HepG2 (cell line): ENCODE measurements around the gene KCNIP4.

Source experiments
- FOXK2 ChIP-seq: fragments of 450-650 bp; IDR thresholded peaks from 2 replicates; pipeline ENCODE4 v1.6.1; 2016
- NFE2L2 ChIP-seq: fragments of 150-350 bp; IDR thresholded peaks from 2 replicates; pipeline ENCODE4 v1.6.1; 2014; ENCODE audit warnings: low read length
- RAD21 ChIP-seq: fragments of 450-650 bp; formaldehyde crosslinking; IDR thresholded peaks from 2 replicates; pipeline ENCODE4 v1.5.0; 2020; ENCODE audit warnings: mild to moderate bottlenecking
- REST ChIP-seq, 2 experiments: IDR thresholded peaks; 2 replicates each; pipeline ENCODE4 v1.6.1; 2011 to 2012; ENCODE audit warnings: low read length in 2 of 2, borderline replicate concordance in 1 of 2, low read depth in 1 of 2, mild to moderate bottlenecking in 1 of 2, moderate library complexity in 1 of 2
- RXRA ChIP-seq: sonication (generic); formaldehyde crosslinking; IDR thresholded peaks from 2 replicates; pipeline ENCODE4 v1.5.1; 2020; ENCODE audit warnings: missing genetic modification reagents
- TAF1 ChIP-seq: sonication (generic); formaldehyde crosslinking; IDR thresholded peaks from 2 replicates; pipeline ENCODE4 v1.4.0; 2020; ENCODE audit warnings: missing genetic modification reagents
- ZBTB34 ChIP-seq: sonication (generic); formaldehyde crosslinking; IDR thresholded peaks from 2 replicates; pipeline ENCODE4 v1.8.0; 2022; ENCODE audit warnings: mild to moderate bottlenecking, missing genetic modification reagents
- ZNF138 ChIP-seq: sonication (generic); formaldehyde crosslinking; IDR thresholded peaks from 2 replicates; pipeline ENCODE4 v1.5.0; 2020; ENCODE audit warnings: mild to moderate bottlenecking, low read depth, missing genetic modification reagents
- ZNF224 ChIP-seq: sonication (generic); formaldehyde crosslinking; IDR thresholded peaks from 2 replicates; pipeline ENCODE4 v1.5.0; 2020; ENCODE audit warnings: mild to moderate bottlenecking, missing genetic modification reagents
- ZNF446 ChIP-seq: sonication (generic); formaldehyde crosslinking; IDR thresholded peaks from 2 replicates; pipeline ENCODE4 v1.5.0; 2020; ENCODE audit warnings: mild to moderate bottlenecking, missing genetic modification reagents
- ZNF646 ChIP-seq: sonication (generic); formaldehyde crosslinking; IDR thresholded peaks from 2 replicates; pipeline ENCODE4 v1.9.0; 2021; ENCODE audit warnings: mild to moderate bottlenecking, missing genetic modification reagents

- TF ChIP-seq ZBTB34 (CRISPR knock-in tag) (no peak), RAD21 (CRISPR knock-in tag) (no peak), NFE2L2 (no peak), RXRA (CRISPR knock-in tag) (no peak), ZNF646 (CRISPR knock-in tag) (no peak), ZNF446 (CRISPR knock-in tag) (no peak), ZNF138 (CRISPR knock-in tag) (no peak), TAF1 (CRISPR knock-in tag) (no peak), REST (IDR thresholded peaks at IDR 0.05; ENCODE audit: borderline replicate concordance in 1 of 2, low read depth in 1 of 2, low read length in 2 of 2) (no peak), FOXK2 (no peak), ZNF224 (no peak)
Measured at GRCh38 chr4:21469438-21470300, 478.9 kb downstream of the KCNIP4 start.
